Cardiac fibroblast (primary cell): ENCODE data around the gene XIAP.
"Not testable (repeated sequence)": the region's sequence is repeated elsewhere in the genome, so short reads cannot be mapped to it uniquely, and the experiment has no call there.

Source experiments
- DNase-seq, 2 donors: peaks; one replicate each; pipeline versions ENCODE4 v3.0.0 to v3.0.0-alpha.2; 2010; ENCODE audit warnings: low read depth in 2 of 2
- H3K4me3 ChIP-seq, 2 donors: replicated peaks in 1 of 2; 1 replicate in 1 of 2; 2 replicates in 1 of 2; pipeline ENCODE4 v1.5.1; 2011; ENCODE audit warnings: low read depth in 2 of 2, low read length in 2 of 2, mild to moderate bottlenecking in 2 of 2, moderate library complexity in 1 of 2
- CTCF ChIP-seq: IDR thresholded peaks from one replicate; pipeline ENCODE4 v1.5.1; 2011; ENCODE audit warnings: low read depth, mild to moderate bottlenecking, low read length, inconsistent platforms

The XIAP gene

DNA sequence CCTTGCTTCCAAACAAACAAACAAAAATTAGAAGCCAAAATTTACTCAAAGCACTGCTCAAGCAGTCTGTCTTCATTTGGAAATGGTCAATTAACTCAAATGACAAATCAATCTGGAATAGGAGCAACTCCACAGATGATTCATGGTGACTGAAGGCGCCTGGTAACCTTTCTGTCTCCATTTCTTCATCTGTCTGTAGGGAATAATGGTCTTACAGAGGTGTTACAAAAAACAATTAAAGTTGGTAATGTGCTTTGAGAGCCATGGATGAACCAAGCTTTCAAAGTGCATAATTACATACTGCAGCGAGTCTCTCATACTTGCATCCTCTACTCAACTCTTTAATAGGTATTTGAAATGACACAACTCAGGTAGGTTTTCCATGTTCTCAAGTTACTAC lies 63.4 kb downstream of the XIAP start:
- no peak for TF ChIP-seq CTCF
- no peak for DNase-seq
- no peak overlapping the region for H3K4me3 ChIP-seq

DNA sequence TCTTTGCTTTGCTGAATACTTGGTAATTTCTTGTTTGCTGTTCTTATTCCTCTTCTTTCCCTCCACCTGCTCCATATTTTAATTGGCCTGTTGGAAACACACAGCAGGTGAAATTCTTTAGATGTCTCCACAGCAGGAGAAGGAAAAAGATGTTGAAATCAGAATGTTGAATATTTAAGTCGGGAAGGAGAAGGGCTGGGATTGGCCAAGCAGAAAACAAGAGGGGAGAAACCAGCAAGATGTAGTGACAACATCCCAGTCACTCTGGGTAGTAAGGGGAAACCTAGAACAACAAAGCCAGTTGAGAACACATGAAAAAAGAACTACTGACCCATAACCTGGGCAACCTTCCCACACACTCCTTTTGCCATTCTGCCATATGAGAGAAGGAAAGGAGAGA lies 64.3 kb downstream of the XIAP start:
- no peak for TF ChIP-seq CTCF
- no peak for DNase-seq
- H3K4me3 ChIP-seq = no peak overlapping the region

DNA sequence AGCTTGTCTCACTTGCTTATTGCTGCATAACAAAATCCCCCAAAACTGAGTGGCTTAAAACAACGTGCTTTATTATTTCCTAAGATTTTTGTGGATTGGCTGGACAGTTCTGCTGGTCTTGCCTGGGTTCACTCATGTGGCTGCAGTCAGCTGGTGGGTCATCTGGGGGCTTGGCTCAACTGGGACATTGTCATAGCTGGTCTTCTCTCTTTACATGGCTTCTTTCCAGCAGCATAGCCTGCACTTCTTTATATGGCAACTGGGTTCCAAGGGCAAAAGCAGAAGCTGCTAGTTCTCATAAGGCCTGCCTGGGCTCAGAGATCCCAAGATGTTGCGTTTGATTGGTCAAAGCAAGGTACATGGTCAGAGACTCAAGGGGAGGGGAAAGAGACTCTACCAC lies 68.0 kb downstream of the XIAP start:
- DNase-seq = no peak
- no peak overlapping the region for H3K4me3 ChIP-seq
- no peak for TF ChIP-seq CTCF

DNA sequence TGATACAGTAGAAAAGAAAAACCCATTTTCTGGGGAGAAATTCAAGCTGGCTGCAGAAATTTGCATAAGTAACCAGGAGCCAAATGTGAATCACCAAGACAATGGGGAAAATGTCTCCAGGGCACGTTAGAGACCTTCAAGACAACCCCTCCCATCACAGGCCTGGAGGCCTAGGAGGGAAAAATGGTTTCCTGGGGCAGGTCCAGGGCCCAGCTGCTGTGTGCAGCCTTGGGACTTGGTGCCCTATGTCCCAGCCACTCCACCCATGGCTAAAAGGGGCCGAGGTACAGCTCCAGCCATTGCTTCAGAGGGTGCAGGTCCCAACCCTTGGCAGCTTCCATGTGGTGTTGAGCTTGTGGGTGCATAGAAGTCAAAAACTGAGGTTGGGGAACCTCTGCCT lies 72.2 kb downstream of the XIAP start:
- not testable (repeated sequence) for DNase-seq, H3K4me3 ChIP-seq

DNA sequence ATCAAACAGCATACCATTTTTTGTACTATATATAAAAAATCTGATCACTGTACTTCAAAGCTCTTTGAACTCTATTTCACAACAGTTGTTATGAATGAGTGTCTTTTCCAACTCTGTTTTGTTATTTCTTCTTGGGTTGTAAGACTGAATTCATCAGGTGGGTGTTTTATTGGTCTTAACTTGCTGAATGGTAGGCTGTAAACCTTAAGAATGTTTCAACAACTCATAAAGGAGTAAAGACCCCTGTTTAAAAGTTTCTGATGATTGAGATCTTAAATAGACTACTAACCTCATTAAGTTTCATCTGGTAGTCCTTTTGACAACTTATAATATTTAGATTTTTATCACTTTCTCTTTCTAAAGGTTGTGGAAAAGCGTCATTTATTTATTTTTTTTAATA lies 83.2 kb downstream of the XIAP start:
- DNase-seq = no peak
- no peak overlapping the region for H3K4me3 ChIP-seq
- TF ChIP-seq CTCF = no peak

- no peak for TF ChIP-seq CTCF
- H3K4me3 ChIP-seq = no peak overlapping the region
- DNase-seq = no peak
Observed at GRCh38 chrX:123943488-123943887, 83.6 kb downstream of the XIAP start.

- no peak for DNase-seq
- no peak for TF ChIP-seq CTCF
- no peak overlapping the region for H3K4me3 ChIP-seq
Observed at GRCh38 chrX:123949846-123950245, 90.0 kb downstream of the XIAP start.
